22Rv1 (cell line): ENCODE results near the gene TNFRSF21.

ENCODE experiments used
- H3K27ac ChIP-seq: fragments of 450-650 bp; 2 replicates; pipeline ENCODE4 v1.5.1; 2017
- ZFX ChIP-seq: fragments of 450-650 bp; IDR thresholded peaks from 2 replicates; pipeline ENCODE4 v1.6.1; 2017; ENCODE audit warnings: antibody characterized with exemption, borderline replicate concordance
- TF ChIP-seq, protein P1 (sequence below): fragments of 450-650 bp; IDR thresholded peaks from 2 replicates; pipeline ENCODE4 v1.5.1; 2017; ENCODE audit warnings: mild to moderate bottlenecking

Gene TNFRSF21

GRCh38 chr6:47308552-47309290 is 984 bp downstream of the TNFRSF21 start:
- H3K27ac ChIP-seq = peak overlapping the region; percentile 83
- no peak for TF ChIP-seq ZFX
- TF ChIP-seq, protein P1, sequence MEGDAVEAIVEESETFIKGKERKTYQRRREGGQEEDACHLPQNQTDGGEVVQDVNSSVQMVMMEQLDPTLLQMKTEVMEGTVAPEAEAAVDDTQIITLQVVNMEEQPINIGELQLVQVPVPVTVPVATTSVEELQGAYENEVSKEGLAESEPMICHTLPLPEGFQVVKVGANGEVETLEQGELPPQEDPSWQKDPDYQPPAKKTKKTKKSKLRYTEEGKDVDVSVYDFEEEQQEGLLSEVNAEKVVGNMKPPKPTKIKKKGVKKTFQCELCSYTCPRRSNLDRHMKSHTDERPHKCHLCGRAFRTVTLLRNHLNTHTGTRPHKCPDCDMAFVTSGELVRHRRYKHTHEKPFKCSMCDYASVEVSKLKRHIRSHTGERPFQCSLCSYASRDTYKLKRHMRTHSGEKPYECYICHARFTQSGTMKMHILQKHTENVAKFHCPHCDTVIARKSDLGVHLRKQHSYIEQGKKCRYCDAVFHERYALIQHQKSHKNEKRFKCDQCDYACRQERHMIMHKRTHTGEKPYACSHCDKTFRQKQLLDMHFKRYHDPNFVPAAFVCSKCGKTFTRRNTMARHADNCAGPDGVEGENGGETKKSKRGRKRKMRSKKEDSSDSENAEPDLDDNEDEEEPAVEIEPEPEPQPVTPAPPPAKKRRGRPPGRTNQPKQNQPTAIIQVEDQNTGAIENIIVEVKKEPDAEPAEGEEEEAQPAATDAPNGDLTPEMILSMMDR = no peak

GRCh38 chr6:47308198-47308517 is 1.5 kb downstream of the TNFRSF21 start:
- H3K27ac ChIP-seq = no peak overlapping the region
- TF ChIP-seq, protein P1 = no peak
- no peak for TF ChIP-seq ZFX

DNA sequence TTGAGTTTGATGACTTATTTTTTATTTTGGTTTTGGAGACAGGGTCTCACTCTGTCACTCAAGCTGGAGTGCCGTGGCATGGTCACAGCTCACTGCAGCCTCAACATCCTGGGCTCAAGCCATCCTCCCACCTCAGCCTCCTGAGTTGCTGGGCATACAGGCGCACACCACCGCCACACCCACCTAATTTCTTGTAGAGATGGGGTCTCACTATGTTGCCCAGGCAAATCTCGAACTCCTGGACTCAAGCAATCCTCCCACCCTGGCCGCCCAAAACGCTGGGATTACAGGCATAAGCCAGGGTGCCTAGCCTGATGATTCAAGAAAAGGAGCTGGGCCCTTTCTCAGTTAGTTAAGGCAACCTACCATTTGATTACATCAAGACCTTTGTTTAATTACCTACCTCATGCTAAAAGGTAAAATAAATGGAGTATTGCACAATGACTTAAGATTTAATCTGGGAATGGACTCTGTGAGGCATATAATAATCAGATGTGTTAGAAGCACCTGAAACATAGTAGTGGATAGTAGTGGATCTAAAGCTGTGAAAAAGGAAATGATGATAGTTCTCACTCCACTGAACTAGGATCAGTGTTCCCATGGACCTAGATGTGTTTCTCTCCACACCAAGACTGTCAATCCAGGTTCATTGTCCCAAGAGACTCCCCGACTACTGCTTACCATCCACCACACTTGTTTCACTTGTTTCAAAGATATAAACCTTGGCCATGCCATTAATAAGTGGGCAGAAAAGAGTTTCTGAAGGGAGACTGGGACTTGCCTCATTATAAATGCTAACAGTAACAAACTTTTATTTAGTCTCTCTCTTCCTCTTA is 2.1 kb downstream of the TNFRSF21 start:
- TF ChIP-seq, protein P1 = no peak
- no peak for TF ChIP-seq ZFX
- H3K27ac ChIP-seq = no peak overlapping the region

- TF ChIP-seq ZFX = no peak
- TF ChIP-seq, protein P1 = no peak
- H3K27ac ChIP-seq = no peak overlapping the region
These were observed 2.8 kb downstream of the TNFRSF21 start for GRCh38 chr6:47306887-47307286.

DNA sequence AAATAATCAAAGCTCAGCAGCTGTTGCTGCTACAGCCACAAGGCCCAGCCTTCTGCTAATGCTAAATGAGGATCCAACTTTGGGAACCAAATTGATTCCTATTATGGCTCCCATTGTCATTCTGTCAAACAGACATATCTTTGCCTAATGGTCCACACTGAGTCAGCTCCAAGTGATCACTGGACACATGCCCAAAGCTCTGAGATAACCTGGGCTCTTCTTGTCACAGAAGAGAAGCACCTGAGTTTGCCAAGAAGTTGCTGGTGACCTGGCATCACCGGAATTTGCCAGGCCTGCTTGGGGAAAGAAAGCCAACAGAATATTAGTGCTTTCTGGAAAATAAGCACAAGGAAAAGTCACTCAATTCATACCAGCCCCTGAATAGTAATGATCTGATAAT is 5.8 kb downstream of the TNFRSF21 start:
- 0 out of 2 replicates have a peak overlapping the region, but pooled peaks have one; percentile 3 for H3K27ac ChIP-seq
- TF ChIP-seq, protein P1 = no peak
- TF ChIP-seq ZFX = no peak

DNA sequence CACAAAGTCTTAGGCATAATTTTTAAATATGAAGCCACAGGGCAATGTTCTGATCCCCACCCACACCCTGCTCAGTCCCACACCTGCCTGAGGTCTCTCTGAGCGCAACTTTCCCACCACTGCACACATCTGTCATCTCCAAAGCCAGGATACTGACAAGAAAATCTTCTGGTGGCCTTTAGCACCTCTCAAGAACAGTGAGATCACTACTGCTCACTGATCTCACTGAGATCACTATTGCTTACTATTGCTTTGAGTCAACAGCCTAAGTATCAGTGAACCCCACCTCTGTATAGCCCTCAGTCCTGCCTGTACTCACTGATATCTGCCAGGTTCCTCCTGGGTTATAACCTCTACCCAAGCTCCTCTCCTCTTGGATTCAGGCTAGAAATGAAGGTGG is 6.4 kb downstream of the TNFRSF21 start:
- H3K27ac ChIP-seq = 0 out of 2 replicates have a peak overlapping the region, but pooled peaks have one; percentile 3
- TF ChIP-seq, protein P1 = no peak
- no peak for TF ChIP-seq ZFX

GRCh38 chr6:47302043-47302442 is 7.7 kb downstream of the TNFRSF21 start:
- no peak overlapping the region for H3K27ac ChIP-seq
- no peak for TF ChIP-seq ZFX
- TF ChIP-seq, protein P1 = no peak
